K562 (cell line): ENCODE data around the gene CD72. TPM values are rescaled to one million over a fixed set of nuclear protein-coding genes. Genes with fewer than 3 reads are reported as not detected.
A peak's percentile ranks its signal among the peaks of the same experiment; 100 is the strongest.

Experiments
- ARID1B ChIP-seq: fragments of 450-650 bp; IDR thresholded peaks from 2 replicates; pipeline ENCODE4 v1.6.1; 2016; ENCODE audit warnings: antibody characterized with exemption, mild to moderate bottlenecking, inconsistent platforms
- CBX1 ChIP-seq: sonication (generic); IDR thresholded peaks from 2 replicates; pipeline ENCODE4 v1.6.1; 2016; ENCODE audit warnings: antibody characterized with exemption, low read depth, mild to moderate bottlenecking
- CXXC5 ChIP-seq: fragments of 250-450 bp; sonication (Bioruptor Pico); IDR thresholded peaks from 2 replicates; pipeline ENCODE4 v1.8.0; 2022; ENCODE audit warnings: inconsistent platforms, mild to moderate bottlenecking, moderate library complexity
- DPF2 ChIP-seq: fragments of 450-650 bp; IDR thresholded peaks from 2 replicates; pipeline ENCODE4 v1.6.1; 2016
- ESRRA ChIP-seq: fragments of 450-650 bp; IDR thresholded peaks from 2 replicates; pipeline ENCODE4 v1.6.1; 2014; ENCODE audit warnings: low read depth, mild to moderate bottlenecking, moderate library complexity, borderline replicate concordance
- ILF3 ChIP-seq: fragments of 450-650 bp; IDR thresholded peaks from 2 replicates; pipeline ENCODE4 v1.6.1; 2018; ENCODE audit warnings: antibody characterized with exemption, mild to moderate bottlenecking, moderate library complexity, borderline replicate concordance
- L3MBTL2 ChIP-seq: fragments of 450-650 bp; IDR thresholded peaks from 2 replicates; pipeline ENCODE4 v1.6.1; 2016; ENCODE audit warnings: mild to moderate bottlenecking, moderate library complexity
- MGA ChIP-seq: fragments of 450-650 bp; IDR thresholded peaks from 2 replicates; pipeline ENCODE4 v1.6.1; 2016; ENCODE audit warnings: mild to moderate bottlenecking, moderate library complexity
- PCBP1 ChIP-seq: fragments of 200-400 bp; formaldehyde crosslinking; IDR thresholded peaks from 2 replicates; pipeline ENCODE4 v1.6.1; 2018; ENCODE audit warnings: mild to moderate bottlenecking, low read depth, low read length; ENCODE audit not compliant: poor library complexity, severe bottlenecking
- PHF8 ChIP-seq: fragments of 200-600 bp; sonication (generic); IDR thresholded peaks from 2 replicates; pipeline ENCODE4 v1.6.1; 2012; ENCODE audit warnings: mixed run types, mild to moderate bottlenecking, inconsistent platforms, low read length, moderate library complexity, borderline replicate concordance
- POLR2A ChIP-seq: fragments of 450-650 bp; conservative IDR thresholded peaks from 2 replicates; pipeline ENCODE4 v1.6.1; 2016
- PTRF ChIP-seq: fragments of 450-650 bp; IDR thresholded peaks from 2 replicates; pipeline ENCODE4 v1.6.1; 2016; ENCODE audit warnings: mild to moderate bottlenecking, missing genetic modification characterization, missing compliant biosample characterization
- SMARCA4 ChIP-seq: fragments of 450-650 bp; IDR thresholded peaks from 2 replicates; pipeline ENCODE4 v1.6.1; 2016
- SREBF1 ChIP-seq: fragments of 150-350 bp; IDR thresholded peaks from 2 replicates; pipeline ENCODE4 v1.6.1; 2014; ENCODE audit warnings: antibody characterized with exemption, low read depth, low read length, borderline replicate concordance
- STAT5B ChIP-seq: fragments of 250-450 bp; sonication (Bioruptor Pico); IDR thresholded peaks from 2 replicates; pipeline ENCODE4 v1.8.0; 2021; ENCODE audit warnings: mild to moderate bottlenecking, inconsistent platforms
- XRCC4 ChIP-seq: IDR thresholded peaks from one replicate; pipeline ENCODE4 v1.6.1; 2011; ENCODE audit not compliant: insufficient read depth, insufficient read length; ENCODE audit errors: extremely low read depth
- ZBTB7A ChIP-seq: IDR thresholded peaks from 2 replicates; pipeline ENCODE4 v1.6.1; 2011; ENCODE audit warnings: low read depth, mild to moderate bottlenecking, low read length, moderate library complexity, borderline replicate concordance; ENCODE audit not compliant: control insufficient read depth
- polyA plus RNA-seq, 8 experiments: library from polyadenylated mRNA; depleted of rRNA in 4 of 8; stranded (reverse) in 5 of 8; unstranded in 3 of 8; fragments of >200 nt; fragmentation: Nextera tagmentation in 2 of 8; fragmentation: Illumina TruSeq in 1 of 8; extraction: Ambion mirVana in 2 of 8; extraction: Trizol in 1 of 8; gene quantifications; 2 replicates each; pipeline versions ENCODE4 v1.2.1 to v1.2.3, GENCODE V29; 2011 to 2014; ENCODE audit warnings: inconsistent platforms in 1 of 8, missing spikeins in 1 of 8
- total RNA-seq, 7 experiments: library from RNA; depleted of rRNA in 6 of 7; stranded (reverse); fragments of >200 nt in 6 of 7; fragmentation: Illumina TruSeq in 2 of 7; extraction: Trizol in 2 of 7; gene quantifications; 2 replicates each; pipeline versions ENCODE4 v1.2.1 to v1.2.3, GENCODE V29; 2011 to 2021; ENCODE audit warnings: low replicate concordance in 1 of 7

Gene CD72
- total and polyA plus RNA-seq, 9 of the 15 experiments (the other 6 are each of a cell fraction or from before 2014, with no cell fraction given) = 0.11 to 0.78 (median 0.27) TPM; not detected in 1

- TF ChIP-seq MGA (peak; percentile 95; the same call in 1 of the 2 replicates), DPF2 (peak; percentile 55), CXXC5 (peak; percentile 64), STAT5B (CRISPR knock-in tag) (no peak), ZBTB7A (peak; percentile 95), PTRF (tag) (no peak), ILF3 (no peak), SREBF1 (no peak; the same call in 1 of the 2 replicates), ESRRA (peak; percentile 66; the same call in 1 of the 2 replicates), PCBP1 (no peak), POLR2A (peak; percentile 71; the same call in 1 of the 2 replicates), XRCC4 (no peak), ARID1B (0 out of 2 replicates have a peak, but pooled peaks have one; percentile 5), PHF8 (peak; percentile 47; the same call in 1 of the 2 replicates), SMARCA4 (0 out of 2 replicates have a peak, but pooled peaks have one; percentile 20), CBX1 (0 out of 2 replicates have a peak, but pooled peaks have one; percentile 62), L3MBTL2 (peak; percentile 93)
Observed at GRCh38 chr9:35603986-35604577, 14.1 kb downstream of the CD72 start (continued).
